K562 (cell line): ENCODE measurements around the gene OR6P1. TPM values are rescaled to one million over a fixed set of nuclear protein-coding genes. Genes with fewer than 3 reads are reported as not detected.
A peak's percentile ranks its signal among the peaks of the same experiment; 100 is the strongest.

Experiments
- ATAC-seq: fragments of 200-7000 bp; cut with Tn5 transposase; 3 replicates; pipeline ENCODE4 v1.9.1; 2020; ENCODE audit warnings: moderate library complexity
- BruUV-seq: library from RNA; stranded (reverse); fragments of 400-500 nt; replicated peaks from 2 replicates; lab custom pipeline; 2021; lab: Mats Ljungman, UMichigan
- CTCF ChIA-PET: fragments of 300-600 bp; formaldehyde crosslinking; extraction: SDS; loops from one replicate; lab custom pipeline; 2021; ENCODE audit warnings: low intra/inter-chr PET ratio; lab: Yijun Ruan, JAX
- POLR2A ChIA-PET: fragments of 300-600, 350-650 bp; sonication (Branson Sonifier 250); formaldehyde crosslinking; extraction: SDS; loops from one replicate; lab custom pipeline; 2021; ENCODE audit warnings: antibody characterized with exemption, inconsistent platforms; lab: Yijun Ruan, JAX
- DNase-seq, 4 experiments: peaks; one replicate each; pipeline versions ENCODE4 v3.0.0 to v3.0.0-alpha.2; 2011 to 2018; ENCODE audit warnings: low spot score in 3 of 4, mixed read lengths in 3 of 4; ENCODE audit errors: extremely low read depth in 1 of 4
- FAIRE-seq: peaks from 2 replicates; lab custom pipeline; 2011; peaks lifted over from hg19 to GRCh38; lab: Jason Lieb, UNC
- H2AFZ ChIP-seq: 2 replicates; pipeline ENCODE4 v1.6.0; 2011; ENCODE audit warnings: low read depth, low read length, control low read depth, inconsistent platforms
- H3K27ac ChIP-seq: fragments of 200-600 bp; 3 replicates; pipeline ENCODE4 v1.8.0; 2011; ENCODE audit warnings: low read depth, mild to moderate bottlenecking, control low read depth, inconsistent platforms, low read length, moderate library complexity, mixed read lengths; ENCODE audit errors: extremely low read depth
- H3K27me3 ChIP-seq, 2 experiments: fragments of 300-600 bp in 1 of 2; 2 replicates in 1 of 2; 3 replicates in 1 of 2; pipeline versions ENCODE4 v1.6.0 to v1.8.0; 2011; ENCODE audit warnings: inconsistent platforms in 2 of 2, low read length in 2 of 2, mild to moderate bottlenecking in 1 of 2, mixed read lengths in 1 of 2, moderate library complexity in 1 of 2; ENCODE audit not compliant: control insufficient read depth in 2 of 2, insufficient read depth in 2 of 2
- H3K36me3 ChIP-seq: fragments of 300-600 bp; 3 replicates; pipeline ENCODE4 v1.8.0; 2011; ENCODE audit warnings: mild to moderate bottlenecking, low read length, inconsistent platforms; ENCODE audit not compliant: control insufficient read depth, insufficient read depth
- H3K4me1 ChIP-seq, 2 experiments: fragments of 200-600 bp in 1 of 2; replicated peaks in 1 of 2; 2 replicates in 1 of 2; 3 replicates in 1 of 2; pipeline versions ENCODE4 v1.5.1 to v1.8.0; 2011; ENCODE audit warnings: inconsistent platforms in 2 of 2, low read length in 2 of 2, mild to moderate bottlenecking in 1 of 2, mixed read lengths in 1 of 2, moderate library complexity in 1 of 2; ENCODE audit not compliant: control insufficient read depth in 2 of 2, insufficient read depth in 2 of 2
- H3K4me2 ChIP-seq: 2 replicates; pipeline ENCODE4 v1.6.1; 2011; ENCODE audit warnings: low read length, control low read depth, inconsistent platforms, mixed read lengths; ENCODE audit not compliant: insufficient read depth
- H3K4me3 ChIP-seq: fragments of 200-600 bp; sonication (generic), shearing (Covaris generic); 2 replicates; pipeline ENCODE4 v1.5.1; 2016; ENCODE audit warnings: control low read depth, inconsistent platforms
- H3K79me2 ChIP-seq: fragments of 200-600 bp; 3 replicates; pipeline ENCODE4 v1.8.0; 2011; ENCODE audit warnings: low read length, inconsistent platforms; ENCODE audit not compliant: control insufficient read depth, insufficient read depth
- H3K9ac ChIP-seq, 2 experiments: 2 replicates each; pipeline versions ENCODE4 v1.6.0 to v1.6.1; 2011; ENCODE audit warnings: low read depth in 2 of 2, low read length in 2 of 2, control low read depth in 1 of 2, inconsistent platforms in 1 of 2, mild to moderate bottlenecking in 1 of 2, mixed read lengths in 1 of 2; ENCODE audit not compliant: insufficient read depth in 1 of 2
- H3K9me1 ChIP-seq: one replicate; pipeline ENCODE4 v1.6.0; 2011; ENCODE audit warnings: inconsistent platforms, mild to moderate bottlenecking, low read length, moderate library complexity; ENCODE audit not compliant: control insufficient read depth, insufficient read depth
- H3K9me3 ChIP-seq: replicated peaks from 2 replicates; pipeline ENCODE4 v1.5.1; 2011; ENCODE audit warnings: low read depth, low read length, inconsistent platforms; ENCODE audit not compliant: control insufficient read depth, insufficient read depth
- H4K20me1 ChIP-seq: replicated peaks from 2 replicates; pipeline ENCODE4 v1.6.1; 2011; ENCODE audit warnings: low read length, inconsistent platforms, mixed read lengths; ENCODE audit not compliant: control insufficient read depth, insufficient read depth
- CHCHD3 ChIP-seq: fragments of 250-450 bp; sonication (Bioruptor Pico); IDR thresholded peaks from 2 replicates; pipeline ENCODE4 v2.1.2; 2022; ENCODE audit warnings: mild to moderate bottlenecking
- FOXK2 ChIP-seq, 2 experiments: fragments of 450-650 bp; IDR thresholded peaks in 1 of 2; conservative IDR thresholded peaks in 1 of 2; 2 replicates each; pipeline ENCODE4 v1.6.1; 2016; ENCODE audit warnings: low read depth in 2 of 2, mild to moderate bottlenecking in 1 of 2
- GATAD2B ChIP-seq: fragments of 450-650 bp; IDR thresholded peaks from 2 replicates; pipeline ENCODE4 v1.6.1; 2017; ENCODE audit warnings: mild to moderate bottlenecking, borderline replicate concordance
- RAD21 ChIP-seq, 2 experiments: fragments of 250-450 bp in 1 of 2; fragments of 450-650 bp in 1 of 2; sonication (Bioruptor Pico) in 1 of 2; formaldehyde crosslinking in 1 of 2; IDR thresholded peaks in 1 of 2; conservative IDR thresholded peaks in 1 of 2; 2 replicates each; pipeline versions ENCODE4 v1.4.0 to v1.8.0; 2020 to 2022; ENCODE audit warnings: mild to moderate bottlenecking in 2 of 2, moderate library complexity in 1 of 2
- RCOR1 ChIP-seq, 2 experiments: IDR thresholded peaks; 2 replicates each; pipeline ENCODE4 v1.6.1; 2012; ENCODE audit warnings: low read depth in 2 of 2, low read length in 2 of 2, borderline replicate concordance in 1 of 2, improper control_type of control experiment in 1 of 2
- RFX5 ChIP-seq: IDR thresholded peaks from 2 replicates; pipeline ENCODE4 v1.6.1; 2011; ENCODE audit warnings: low read depth, mild to moderate bottlenecking, improper control_type of control experiment, low read length
- SMC3 ChIP-seq: conservative IDR thresholded peaks from 2 replicates; pipeline ENCODE4 v1.6.1; 2011; ENCODE audit warnings: low read depth, low read length, improper control_type of control experiment; ENCODE audit not compliant: insufficient read depth
- TEAD2 ChIP-seq: fragments of 450-650 bp; IDR thresholded peaks from 2 replicates; pipeline ENCODE4 v1.6.1; 2016; ENCODE audit warnings: missing genetic modification characterization, control low read depth, missing compliant biosample characterization
- ZNF282 ChIP-seq: sonication (generic); formaldehyde crosslinking; IDR thresholded peaks from 2 replicates; pipeline ENCODE4 v1.8.1; 2023; ENCODE audit warnings: missing genetic modification reagents
- ZNF311 ChIP-seq: fragments of 250-450 bp; sonication (Bioruptor Pico); IDR thresholded peaks from 2 replicates; pipeline ENCODE4 v1.4.0; 2020; ENCODE audit warnings: mild to moderate bottlenecking, moderate library complexity
- WGBS: fragments of 100-300 bp; shearing (Covaris generic); methylation state at CpG from one replicate; pipeline ENCODE4 v1.1.6; 2016; ENCODE audit warnings: low coverage, mixed read lengths; ENCODE audit not compliant: insufficient coverage; ENCODE audit errors: missing lambda C conversion rate; 5-methylcytosine and 5-hydroxymethylcytosine counted together
- in situ Hi-C: fragments of 300-500 bp; cut with MboI; formaldehyde crosslinking; loops from 4 replicates; pipeline ENCODE4 v1.15.0; 2018; ENCODE audit warnings: inconsistent platforms, mixed read lengths
- intact Hi-C: fragments of 100-400 bp; cut with micrococcal nuclease; formaldehyde crosslinking; loops from 2 replicates; pipeline ENCODE4 v1.14.2; 2022
- polyA plus RNA-seq, 8 experiments: library from polyadenylated mRNA; depleted of rRNA in 4 of 8; stranded (reverse) in 5 of 8; unstranded in 3 of 8; fragments of >200 nt; fragmentation: Nextera tagmentation in 2 of 8; fragmentation: Illumina TruSeq in 1 of 8; extraction: Ambion mirVana in 2 of 8; extraction: Trizol in 1 of 8; gene quantifications; 2 replicates each; pipeline versions ENCODE4 v1.2.1 to v1.2.3, GENCODE V29; 2011 to 2014; ENCODE audit warnings: inconsistent platforms in 1 of 8, missing spikeins in 1 of 8
- total RNA-seq, 7 experiments: library from RNA; depleted of rRNA in 6 of 7; stranded (reverse); fragments of >200 nt in 6 of 7; fragmentation: Illumina TruSeq in 2 of 7; extraction: Trizol in 2 of 7; gene quantifications; 2 replicates each; pipeline versions ENCODE4 v1.2.1 to v1.2.3, GENCODE V29; 2011 to 2021; ENCODE audit warnings: low replicate concordance in 1 of 7
- TF ChIP-seq, protein P1 (sequence below), 3 experiments: IDR thresholded peaks in 2 of 3; conservative IDR thresholded peaks in 1 of 3; 2 replicates each; pipeline ENCODE4 v1.5.1; 2011 to 2012; ENCODE audit warnings: low read length in 3 of 3, mild to moderate bottlenecking in 3 of 3, control low read depth in 2 of 3, improper control_type of control experiment in 1 of 3, inconsistent platforms in 1 of 3, low read depth in 1 of 3, mixed read lengths in 1 of 3, moderate library complexity in 1 of 3; ENCODE audit not compliant: insufficient read depth in 2 of 3
- TF ChIP-seq, protein P2 (sequence below): IDR thresholded peaks from 2 replicates; pipeline ENCODE4 v1.6.1; 2016; ENCODE audit warnings: missing genetic modification characterization, missing compliant biosample characterization

The OR6P1 gene
- total and polyA plus RNA-seq, 9 of the 15 experiments (the other 6 are each of a cell fraction or from before 2014, with no cell fraction given) = not detected

DNA sequence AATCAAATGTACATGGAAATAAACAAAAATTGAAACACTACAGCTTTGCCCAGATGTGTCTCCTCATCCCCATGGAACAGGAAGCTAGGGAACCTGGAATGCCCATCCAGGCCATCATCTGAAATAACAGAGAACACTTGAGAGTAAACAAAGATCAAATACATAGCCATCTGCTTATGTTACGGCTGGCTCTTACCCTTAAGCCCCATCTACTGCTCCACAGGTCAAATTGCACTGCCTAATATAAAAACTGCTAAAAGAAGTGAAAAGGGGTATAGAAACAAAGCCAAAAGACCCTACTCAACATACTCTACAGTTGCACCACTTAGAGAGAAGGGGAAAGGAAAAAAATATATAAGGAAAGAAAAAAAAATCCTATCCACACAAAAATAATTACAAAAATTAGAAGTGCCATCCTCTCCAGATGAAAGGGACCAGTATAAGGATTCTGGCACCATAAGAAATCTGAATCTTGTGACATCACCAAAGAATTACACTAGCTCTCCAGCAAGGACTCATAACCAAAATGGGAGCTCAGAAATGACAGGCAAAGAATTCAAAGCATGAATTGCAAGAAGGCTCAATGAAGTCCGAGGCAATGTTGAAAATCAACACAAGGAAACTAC, 43.1 kb downstream of the OR6P1 start:
- Histone ChIP-seq H3K36me3 (no peaks in the 10 kb centered on the region), H3K27me3 (no peaks in the 10 kb centered on the region), H4K20me1 (no peaks in the 10 kb centered on the region), H3K4me3 (no peak overlapping the region), H2AFZ (no peak overlapping the region), H3K9me1 (no peaks in the 10 kb centered on the region), H3K79me2 (no peaks in the 10 kb centered on the region), H3K9me3 (no peaks in the 10 kb centered on the region), H3K27ac (no peak overlapping the region), H3K4me2 (no peak overlapping the region), H3K9ac (no peak overlapping the region), H3K4me1 (no peaks in the 10 kb centered on the region)
- in situ Hi-C loops (no loop called here), intact Hi-C loops (no loop called here)
- TF ChIP-seq, protein P1, sequence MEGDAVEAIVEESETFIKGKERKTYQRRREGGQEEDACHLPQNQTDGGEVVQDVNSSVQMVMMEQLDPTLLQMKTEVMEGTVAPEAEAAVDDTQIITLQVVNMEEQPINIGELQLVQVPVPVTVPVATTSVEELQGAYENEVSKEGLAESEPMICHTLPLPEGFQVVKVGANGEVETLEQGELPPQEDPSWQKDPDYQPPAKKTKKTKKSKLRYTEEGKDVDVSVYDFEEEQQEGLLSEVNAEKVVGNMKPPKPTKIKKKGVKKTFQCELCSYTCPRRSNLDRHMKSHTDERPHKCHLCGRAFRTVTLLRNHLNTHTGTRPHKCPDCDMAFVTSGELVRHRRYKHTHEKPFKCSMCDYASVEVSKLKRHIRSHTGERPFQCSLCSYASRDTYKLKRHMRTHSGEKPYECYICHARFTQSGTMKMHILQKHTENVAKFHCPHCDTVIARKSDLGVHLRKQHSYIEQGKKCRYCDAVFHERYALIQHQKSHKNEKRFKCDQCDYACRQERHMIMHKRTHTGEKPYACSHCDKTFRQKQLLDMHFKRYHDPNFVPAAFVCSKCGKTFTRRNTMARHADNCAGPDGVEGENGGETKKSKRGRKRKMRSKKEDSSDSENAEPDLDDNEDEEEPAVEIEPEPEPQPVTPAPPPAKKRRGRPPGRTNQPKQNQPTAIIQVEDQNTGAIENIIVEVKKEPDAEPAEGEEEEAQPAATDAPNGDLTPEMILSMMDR (IDR thresholded peaks at IDR 0.05 in 2 of 3, conservative IDR thresholded peaks at IDR 0.05 in 1 of 3; ENCODE audit: insufficient read depth in 2 of 3, low read depth in 1 of 3, low read length in 3 of 3) = peak; percentile 41 to 63 (median 58); a peak in 5 of 6 replicates
- no peak for TF ChIP-seq RCOR1 (IDR thresholded peaks at IDR 0.05; ENCODE audit: borderline replicate concordance in 1 of 2, low read depth in 2 of 2, low read length in 2 of 2)
- no peak for TF ChIP-seq RFX5
- no peak for TF ChIP-seq GATAD2B
- no peak for TF ChIP-seq ZNF311 (CRISPR knock-in tag)
- TF ChIP-seq TEAD2 (tag) = no peak
- peak; percentile 37 to 65 for TF ChIP-seq RAD21 (CRISPR knock-in tag; conservative IDR thresholded peaks at IDR 0.05 in 1 of 2, IDR thresholded peaks at IDR 0.05 in 1 of 2)
- no peak for TF ChIP-seq CHCHD3
- TF ChIP-seq, protein P2, sequence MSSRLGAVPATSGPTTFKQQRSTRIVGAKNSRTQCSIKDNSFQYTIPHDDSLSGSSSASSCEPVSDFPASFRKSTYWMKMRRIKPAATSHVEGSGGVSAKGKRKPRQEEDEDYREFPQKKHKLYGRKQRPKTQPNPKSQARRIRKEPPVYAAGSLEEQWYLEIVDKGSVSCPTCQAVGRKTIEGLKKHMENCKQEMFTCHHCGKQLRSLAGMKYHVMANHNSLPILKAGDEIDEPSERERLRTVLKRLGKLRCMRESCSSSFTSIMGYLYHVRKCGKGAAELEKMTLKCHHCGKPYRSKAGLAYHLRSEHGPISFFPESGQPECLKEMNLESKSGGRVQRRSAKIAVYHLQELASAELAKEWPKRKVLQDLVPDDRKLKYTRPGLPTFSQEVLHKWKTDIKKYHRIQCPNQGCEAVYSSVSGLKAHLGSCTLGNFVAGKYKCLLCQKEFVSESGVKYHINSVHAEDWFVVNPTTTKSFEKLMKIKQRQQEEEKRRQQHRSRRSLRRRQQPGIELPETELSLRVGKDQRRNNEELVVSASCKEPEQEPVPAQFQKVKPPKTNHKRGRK = peak; percentile 94
- TF ChIP-seq SMC3 = 0 out of 2 replicates have a peak, but pooled peaks have one; percentile 28
- no peak for TF ChIP-seq ZNF282 (CRISPR knock-in tag)
- TF ChIP-seq FOXK2 (conservative IDR thresholded peaks at IDR 0.05 in 1 of 2, IDR thresholded peaks at IDR 0.05 in 1 of 2; ENCODE audit: low read depth in 2 of 2) = peak in 1 of 2 experiments; percentile 37; a peak in 1 of 4 replicates
- WGBS = 0% methylated on average over 2 of the region's 2 CpGs
- ATAC-seq = peak; percentile 68
- POLR2A ChIA-PET = interaction anchor here (0.7 kb wide), 1 partner anchor 495 kb away, joined by 3 read pairs; no protein-coding TSS in a partner anchor
- FAIRE-seq = peak; percentile 75
- BruUV-seq = no TSS peak
- CTCF ChIA-PET = interaction anchor here (0.6 to 1.5 kb wide), 3 partner anchors 21 to 444 kb away, joined by 3 to 4 read pairs (median 4); no protein-coding TSS in a partner anchor
- peak in 3 of 4 experiments; percentile 11 to 42 (median 13) for DNase-seq
